GM19025 (cell line): ENCODE measurements around the gene BMP2K.
"Not testable (repeated sequence)": the region's sequence is repeated elsewhere in the genome, so short reads cannot be mapped to it uniquely, and the experiment has no call there.

Source experiments
- ATAC-seq: cut with Tn5 transposase; IDR thresholded peaks from one replicate; pipeline ENCODE4 v1.9.1; 2021; ENCODE audit warnings: mild to moderate bottlenecking, low read depth, moderate library complexity; ENCODE audit not compliant: unreplicated experiment

Gene BMP2K

DNA sequence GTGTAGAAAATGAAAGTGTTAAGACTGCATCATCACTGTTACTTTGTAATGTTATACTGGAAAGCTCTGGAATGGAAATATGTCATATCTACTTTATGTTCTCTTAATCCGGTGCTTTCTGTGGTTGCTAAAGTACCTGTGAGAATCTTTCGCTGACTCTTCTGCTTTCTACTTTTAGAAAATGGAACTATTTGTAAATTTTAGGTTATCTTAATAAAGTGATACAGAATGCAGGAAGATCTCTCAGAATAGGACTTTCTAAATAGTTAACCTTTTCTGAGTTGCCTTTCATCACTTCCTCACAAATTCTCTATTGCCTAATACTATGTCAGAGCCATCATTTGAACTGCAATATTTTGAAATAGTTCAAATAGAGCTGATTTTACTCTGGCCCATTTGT is 69.3 kb downstream of the BMP2K start:
- ATAC-seq, result no peak

- no peak for ATAC-seq
Observed at GRCh38 chr4:78846258-78846657, 70.1 kb downstream of the BMP2K start.

DNA sequence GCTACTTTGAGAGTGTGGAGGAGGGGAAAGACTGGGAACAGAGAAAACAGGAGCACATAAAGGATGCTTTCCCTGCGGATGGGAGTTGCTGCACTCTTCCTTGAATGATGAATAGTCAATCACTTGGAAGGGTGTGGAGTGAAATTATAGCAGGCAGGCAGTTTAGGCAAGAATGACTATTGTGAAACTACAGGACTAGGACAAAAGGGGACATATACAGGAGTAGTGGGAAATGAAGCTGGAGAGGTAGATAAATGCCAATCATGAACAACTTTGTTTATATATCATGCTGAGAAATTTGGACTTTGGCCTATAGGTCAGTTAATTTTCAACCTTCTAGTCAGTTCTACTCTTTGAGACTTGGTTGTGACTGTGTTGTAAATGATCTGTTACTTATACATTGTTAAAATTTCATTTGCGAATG is 86.2 kb downstream of the BMP2K start:
- ATAC-seq, result no peak

- ATAC-seq, result no peak
Observed at GRCh38 chr4:78863254-78863869, 87.2 kb downstream of the BMP2K start.

DNA sequence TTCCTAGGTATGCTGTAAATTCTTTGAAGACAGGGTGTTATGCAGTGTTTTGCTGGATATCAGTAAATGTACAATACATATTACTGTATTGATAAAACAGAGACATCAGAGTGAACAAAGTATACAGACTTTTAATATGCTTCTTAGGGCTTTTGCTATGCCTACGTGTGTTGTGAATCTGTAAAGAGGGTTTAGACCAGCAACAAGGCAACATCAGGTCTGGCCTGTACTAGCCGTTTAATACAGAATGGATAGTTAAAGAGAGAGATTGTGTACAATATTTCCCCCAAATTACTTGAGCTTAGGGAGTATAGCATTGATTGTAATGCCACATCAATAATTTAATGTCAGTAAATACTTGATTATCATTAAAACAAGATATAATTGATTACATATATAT is 87.8 kb downstream of the BMP2K start:
- ATAC-seq, result no peak

DNA sequence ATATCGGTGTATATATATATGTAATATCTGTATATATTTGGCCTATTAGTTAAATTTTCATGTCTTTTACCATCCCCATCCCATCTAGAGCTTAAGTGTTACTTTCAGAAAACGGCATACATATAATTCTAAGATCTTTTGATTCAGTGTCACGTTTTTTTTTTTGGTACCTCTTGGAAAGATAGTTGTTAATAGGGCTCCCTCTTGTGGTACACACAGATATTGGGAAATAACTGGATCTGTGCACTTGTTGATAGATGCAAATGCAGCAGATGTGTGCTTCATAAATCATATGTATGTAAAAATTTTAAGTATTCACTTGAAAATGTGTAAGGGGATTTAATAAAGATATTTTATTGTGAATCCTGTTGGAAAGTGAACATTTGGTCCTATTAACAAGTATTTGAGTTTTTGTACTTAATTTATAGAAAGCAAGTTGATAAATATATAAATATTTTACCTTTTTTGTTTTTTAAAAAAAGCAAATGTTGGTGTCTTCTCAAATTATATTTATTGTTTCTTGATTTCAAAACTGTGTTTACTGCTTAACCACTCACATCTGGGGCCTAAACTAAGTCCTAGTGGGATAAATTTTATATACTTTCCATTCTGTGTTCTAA is 88.4 kb downstream of the BMP2K start:
- ATAC-seq, result no peak

DNA sequence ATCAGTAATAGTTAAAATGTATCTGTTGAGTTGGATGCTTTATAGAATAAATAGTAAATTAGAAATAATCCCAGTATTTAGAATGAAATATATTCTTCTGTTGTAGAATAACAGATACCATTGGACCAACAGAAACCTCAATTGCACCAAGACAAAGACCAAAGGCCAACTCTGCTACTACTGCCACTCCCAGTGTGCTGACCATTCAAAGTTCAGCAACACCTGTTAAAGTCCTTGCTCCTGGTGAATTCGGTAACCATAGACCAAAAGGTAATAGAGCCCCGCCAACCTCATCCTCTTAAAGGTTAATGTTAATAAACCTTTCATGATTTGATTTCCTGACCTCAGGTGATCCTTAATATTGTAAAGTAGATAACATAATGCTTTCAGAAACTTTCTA is 89.3 kb downstream of the BMP2K start:
- no peak for ATAC-seq

DNA sequence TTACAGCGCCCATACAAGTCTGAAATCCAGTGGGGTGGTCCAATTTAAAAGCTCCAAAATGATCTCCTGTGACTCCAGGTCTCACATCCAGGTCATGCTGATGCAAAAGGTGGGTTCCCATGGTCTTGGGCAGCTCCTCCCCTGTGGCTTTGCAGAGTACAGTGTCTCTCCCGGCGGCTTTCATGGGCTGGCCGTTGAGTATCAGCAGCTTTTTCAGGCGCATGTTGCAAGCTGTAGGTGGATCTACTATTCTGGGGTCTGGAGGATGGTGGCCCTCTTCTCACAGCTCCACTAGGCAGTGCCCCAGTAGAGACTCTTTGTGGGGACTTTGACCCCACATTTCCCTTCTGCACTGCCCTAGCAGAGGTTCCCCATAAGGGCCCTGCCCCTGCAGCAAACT is 92.6 kb downstream of the BMP2K start:
- not testable (repeated sequence) for ATAC-seq

- ATAC-seq, result no peak
Observed at GRCh38 chr4:78870056-78870455, 93.9 kb downstream of the BMP2K start.

GRCh38 chr4:78876568-78877320 is 100.6 kb downstream of the BMP2K start:
- ATAC-seq, result no peak

GRCh38 chr4:78878031-78878430 is 101.9 kb downstream of the BMP2K start:
- ATAC-seq, result no peak

DNA sequence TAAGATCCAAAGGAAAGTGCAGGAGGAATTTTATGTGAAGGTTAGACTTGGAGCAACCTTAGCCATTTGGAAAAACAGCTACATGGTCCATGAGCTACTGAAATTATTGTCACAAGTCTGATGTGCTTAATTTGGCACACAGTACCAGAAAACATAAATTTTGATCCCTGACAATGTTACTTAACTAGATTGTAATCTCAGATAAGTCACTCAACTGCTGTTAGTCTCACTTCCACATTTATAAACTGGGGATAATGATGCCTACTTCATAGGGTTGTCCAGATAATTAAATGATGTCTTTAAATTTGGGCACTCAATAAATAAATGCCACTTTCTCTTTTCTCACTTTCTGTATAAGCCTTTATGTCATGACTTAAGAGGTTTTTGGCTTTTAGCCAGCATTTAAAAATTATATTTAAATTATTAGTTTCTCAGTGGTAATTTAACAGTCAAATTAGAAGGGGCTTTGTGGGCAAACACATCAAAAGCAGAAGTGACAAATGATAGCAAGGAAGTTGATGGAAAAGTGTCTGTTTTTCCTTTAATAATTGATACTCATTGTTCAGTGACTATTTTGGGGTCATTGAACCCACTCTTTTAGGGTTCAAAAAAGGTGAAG is 104.8 kb downstream of the BMP2K start:
- no peak for ATAC-seq

DNA sequence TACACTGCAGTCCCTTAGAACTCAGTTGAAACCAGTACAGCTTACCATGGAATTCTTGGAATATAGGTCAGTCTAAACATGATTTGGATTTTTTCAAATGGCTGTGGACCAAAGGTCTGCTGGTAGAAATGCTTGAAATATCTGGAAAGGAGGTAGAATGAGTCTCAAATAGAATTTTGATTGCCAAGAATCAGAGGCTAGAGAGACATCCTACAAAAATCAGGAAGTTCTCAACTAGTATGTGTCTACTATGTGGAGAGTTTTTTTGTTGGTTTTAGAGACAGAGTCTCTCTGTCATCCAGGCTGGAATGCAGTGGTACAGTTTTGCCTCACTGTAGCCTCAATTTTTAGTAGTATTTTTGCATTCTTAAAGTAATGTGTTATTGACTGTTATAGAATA is 109.4 kb downstream of the BMP2K start:
- ATAC-seq, result no peak

DNA sequence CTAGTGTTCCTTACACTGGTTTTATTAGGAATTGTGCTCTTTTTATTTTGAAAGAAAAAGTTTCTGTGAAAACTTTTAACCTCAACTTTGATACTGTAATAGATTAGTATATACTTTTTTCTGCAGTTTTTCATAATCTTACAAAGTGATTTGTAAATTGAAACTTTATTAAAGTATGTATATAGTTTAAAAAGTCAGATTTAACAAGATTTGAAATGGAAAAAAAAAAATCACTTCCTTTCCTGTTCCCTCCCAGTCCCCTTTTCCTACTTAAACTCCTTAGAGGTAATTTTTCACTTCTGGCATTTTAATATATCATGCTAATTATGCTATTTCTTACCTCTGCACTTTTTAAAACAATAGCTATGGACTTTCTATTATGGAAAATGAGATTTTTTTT is 113.8 kb downstream of the BMP2K start:
- ATAC-seq, result no peak

- ATAC-seq, result no peak
Observed at GRCh38 chr4:78899302-78899701, 123.2 kb downstream of the BMP2K start.

DNA sequence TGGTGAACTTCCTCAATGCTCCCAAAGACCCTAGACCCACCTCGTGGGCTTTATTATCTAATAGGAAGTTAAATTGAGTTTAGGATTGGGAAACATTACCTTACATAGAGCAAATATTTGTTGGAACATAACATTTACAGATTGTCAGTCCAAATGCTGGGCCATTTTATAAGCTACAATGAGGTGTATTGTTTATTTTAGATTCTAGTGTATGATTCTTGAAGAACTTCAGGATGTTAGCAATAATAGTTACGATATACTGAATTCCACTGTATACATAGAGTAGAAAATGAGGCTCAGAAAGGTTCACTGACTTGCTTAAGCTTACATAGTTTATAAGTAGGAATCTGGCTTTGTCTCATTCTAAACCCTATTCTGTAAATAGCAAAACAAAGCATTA is 125.7 kb downstream of the BMP2K start:
- no peak for ATAC-seq

GRCh38 chr4:78902298-78902697 is 126.1 kb downstream of the BMP2K start:
- ATAC-seq, result no peak

DNA sequence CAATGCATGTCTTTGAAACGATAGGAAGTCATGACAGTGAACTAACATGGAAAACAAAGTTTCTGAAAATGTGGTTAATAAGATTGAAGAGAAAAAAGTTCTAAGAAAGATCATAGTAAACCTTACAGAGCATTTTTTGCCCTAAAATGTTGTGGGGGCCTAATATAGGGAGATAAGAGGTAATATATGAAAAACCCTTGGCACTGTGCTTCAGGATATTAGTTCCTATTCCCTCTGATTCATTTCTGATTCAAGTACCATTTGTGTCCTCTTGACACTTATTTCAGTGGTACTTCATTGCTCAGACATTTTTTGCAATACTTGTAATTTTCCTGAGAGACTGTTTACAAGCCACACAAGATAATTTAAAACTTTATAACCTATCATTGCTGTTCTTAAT is 128.0 kb downstream of the BMP2K start:
- ATAC-seq, result no peak

GRCh38 chr4:78907638-78908037 is 131.5 kb downstream of the BMP2K start:
- no peak for ATAC-seq

DNA sequence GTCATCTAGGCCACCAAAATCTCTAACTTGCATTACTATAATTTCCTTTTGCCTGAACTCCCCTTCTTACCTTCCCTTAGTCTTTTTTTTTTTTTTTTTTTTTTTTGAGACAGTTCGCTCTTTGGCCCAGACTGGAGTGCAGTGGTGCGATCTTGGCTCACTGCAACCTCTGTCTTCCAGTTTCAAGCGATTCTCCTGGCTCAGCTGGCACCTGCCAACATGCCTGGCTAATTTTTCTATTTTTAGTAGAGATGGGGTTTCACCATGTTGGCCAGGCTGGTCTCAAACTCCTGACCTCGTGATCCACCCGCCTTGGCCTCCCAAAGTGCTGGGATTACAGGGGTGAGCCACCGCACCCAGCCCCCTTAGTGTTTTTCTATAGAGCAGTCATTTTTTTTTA is 132.8 kb downstream of the BMP2K start:
- not testable (repeated sequence) for ATAC-seq

DNA sequence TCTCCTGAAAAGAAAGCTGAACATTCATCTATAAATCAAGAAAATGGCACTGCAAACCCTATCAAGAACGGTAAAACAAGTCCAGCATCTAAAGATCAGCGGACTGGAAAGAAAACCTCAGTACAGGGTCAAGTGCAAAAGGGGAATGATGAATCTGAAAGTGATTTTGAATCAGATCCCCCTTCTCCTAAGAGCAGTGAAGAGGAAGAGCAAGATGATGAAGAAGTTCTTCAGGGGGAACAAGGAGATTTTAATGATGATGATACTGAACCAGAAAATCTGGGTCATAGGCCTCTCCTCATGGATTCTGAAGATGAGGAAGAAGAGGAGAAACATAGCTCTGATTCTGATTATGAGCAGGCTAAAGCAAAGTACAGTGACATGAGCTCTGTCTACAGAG is 134.5 kb downstream of the BMP2K start:
- no peak for ATAC-seq
